GM20431 (cell line): ENCODE data around the gene ADARB2.
"Not testable (repeated sequence)": the region's sequence is repeated elsewhere in the genome, so short reads cannot be mapped to it uniquely, and the experiment has no call there.

Source experiments
- in situ Hi-C: fragments of 300-500 bp; cut with MseI, MboI; formaldehyde crosslinking; loops from one replicate; pipeline ENCODE4 v1.15.0; 2020; ENCODE audit warnings: low sequenced_read_pairs; ENCODE audit not compliant: unreplicated experiment

The ADARB2 gene

DNA sequence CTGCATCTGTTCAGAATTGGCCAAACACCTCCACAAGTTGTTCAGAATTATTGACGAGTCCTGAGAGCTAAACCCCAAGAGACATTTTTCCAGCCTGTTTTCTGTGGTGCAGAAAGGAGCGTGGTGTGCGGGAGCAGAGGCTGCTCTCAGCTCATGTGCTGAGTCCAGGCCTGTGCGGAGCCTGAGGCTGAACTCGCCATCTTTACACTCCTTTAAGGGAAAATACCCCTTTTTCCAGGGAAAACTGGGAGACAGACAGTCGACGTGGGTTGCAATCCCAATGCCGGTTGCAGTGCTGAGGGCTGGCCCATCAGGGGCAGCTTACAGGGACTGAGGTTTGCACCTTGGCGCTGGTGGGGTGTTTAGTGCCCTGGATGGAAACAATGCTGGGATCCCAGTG, 112.2 kb downstream of the ADARB2 start:
- in situ Hi-C loops: no loop called here

DNA sequence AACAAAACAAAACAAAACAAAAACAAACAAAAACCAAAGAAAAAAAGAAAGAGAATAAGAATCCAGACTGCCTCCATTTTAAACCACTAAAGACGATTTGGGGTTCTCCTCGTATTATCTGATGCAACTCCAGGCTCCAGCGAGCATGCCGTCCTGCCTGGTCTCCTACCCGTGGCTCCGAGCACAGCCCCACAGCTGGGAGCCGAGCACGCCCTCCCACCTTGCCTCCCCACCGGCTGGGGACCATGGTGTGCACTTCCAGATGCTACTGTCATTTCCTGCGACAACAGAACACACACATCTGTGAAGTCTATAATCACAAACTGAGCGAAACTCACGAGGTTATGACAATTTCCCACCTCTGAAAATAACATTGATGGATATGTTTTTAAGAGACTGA, 113.1 kb downstream of the ADARB2 start:
- in situ Hi-C loops: no loop called here

DNA sequence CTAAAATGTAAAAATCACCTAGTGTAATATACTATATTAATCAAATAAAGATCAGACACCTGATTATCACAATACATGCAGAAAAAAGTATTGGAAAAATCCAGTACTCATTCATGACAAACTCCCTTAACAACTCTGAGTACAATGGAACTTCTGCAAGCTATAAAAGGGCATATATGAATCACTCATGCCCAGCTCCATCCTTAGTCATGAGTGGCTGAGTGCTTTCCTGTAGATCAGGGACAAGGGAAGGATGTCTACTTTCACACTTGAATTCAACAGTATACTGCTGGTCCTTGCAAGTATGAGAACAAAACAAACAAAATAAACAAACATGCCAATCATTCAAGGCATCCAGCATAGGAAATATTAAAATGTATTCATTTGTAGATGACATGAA, 116.5 kb downstream of the ADARB2 start:
- in situ Hi-C loops: no loop called here

DNA sequence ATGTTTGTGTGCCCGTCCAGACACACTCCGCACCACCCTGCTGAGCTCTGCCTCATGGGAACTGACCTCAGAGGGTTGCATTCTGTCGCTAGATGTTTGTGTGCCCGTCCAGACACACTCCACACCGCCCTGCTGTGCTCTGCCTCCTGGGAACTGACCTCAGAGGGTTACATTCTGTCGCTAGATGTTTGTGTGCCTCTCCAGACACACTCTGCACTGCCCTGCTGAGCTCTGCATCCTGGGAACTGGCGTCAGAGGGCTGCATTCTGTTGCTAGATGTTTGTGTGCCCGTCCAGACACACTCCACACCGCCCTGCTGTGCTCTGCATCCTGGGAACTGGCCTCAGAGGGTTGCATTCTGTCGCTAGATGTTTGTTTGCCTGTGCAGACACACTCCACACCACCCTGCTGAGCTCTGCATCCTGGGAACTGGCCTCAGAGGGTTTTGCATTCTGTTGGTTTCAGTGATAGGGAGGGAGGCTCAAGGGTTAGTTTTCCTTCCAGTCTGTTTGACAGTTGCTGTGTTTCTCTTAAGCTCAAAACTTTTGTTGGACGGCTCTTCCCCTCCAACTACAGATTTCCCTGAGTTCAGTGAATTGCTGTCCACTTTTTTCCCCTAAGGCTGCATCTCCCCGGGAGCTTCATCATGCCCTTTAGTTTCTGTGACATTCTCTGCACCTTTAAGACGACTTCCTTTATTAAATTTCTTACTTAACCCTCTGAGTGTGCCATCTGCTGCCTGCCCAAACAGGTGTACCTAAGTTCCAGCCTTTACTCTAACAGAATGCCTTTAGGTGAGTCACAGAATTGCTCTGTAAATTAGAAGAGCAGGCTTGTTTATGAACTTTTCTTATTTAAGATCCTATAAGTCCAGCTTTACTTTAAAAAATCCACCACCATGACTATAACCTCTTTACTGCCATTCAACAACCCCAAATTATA, 119.7 kb downstream of the ADARB2 start:
- in situ Hi-C loops: not testable (repeated sequence)

DNA sequence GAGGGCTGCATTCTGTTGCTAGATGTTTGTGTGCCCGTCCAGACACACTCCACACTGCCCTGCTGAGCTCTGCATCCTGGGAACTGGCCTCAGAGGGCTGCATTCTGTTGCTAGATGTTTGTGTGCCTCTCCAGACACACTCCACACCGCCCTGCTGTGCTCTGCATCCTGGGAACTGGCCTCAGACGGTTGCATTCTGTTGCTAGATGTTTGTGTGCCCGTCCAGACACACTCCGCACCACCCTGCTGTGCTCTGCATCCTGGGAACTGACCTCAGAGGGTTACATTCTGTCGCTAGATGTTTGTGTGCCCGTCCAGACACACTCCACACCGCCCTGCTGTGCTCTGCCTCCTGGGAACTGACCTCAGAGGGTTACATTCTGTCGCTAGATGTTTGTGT, 120.6 kb downstream of the ADARB2 start:
- in situ Hi-C loops: not testable (repeated sequence)

- in situ Hi-C loops: no loop called here
Measured at GRCh38 chr10:1615186-1615954, 122.0 kb downstream of the ADARB2 start.

- in situ Hi-C loops: no loop called here
Measured at GRCh38 chr10:1613511-1613910, 123.8 kb downstream of the ADARB2 start.

DNA sequence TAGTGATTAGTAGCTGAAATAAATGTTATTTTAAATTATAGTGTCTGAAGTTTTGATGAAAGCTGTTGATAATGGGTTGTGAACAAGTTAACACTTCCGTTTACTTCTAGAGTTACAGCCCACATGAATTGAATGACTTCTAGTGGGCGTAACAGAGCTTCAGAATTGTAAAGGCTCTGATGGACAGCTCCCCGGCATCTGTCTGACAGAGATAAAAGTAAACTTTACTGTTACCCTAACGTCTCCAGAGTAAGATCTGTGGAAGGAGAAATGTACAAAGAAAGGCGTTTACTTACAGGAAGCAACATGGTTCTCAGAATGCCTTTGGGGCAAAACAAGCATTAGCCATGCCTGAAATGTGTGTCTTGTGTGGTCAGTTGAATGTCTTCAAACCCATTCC, 124.4 kb downstream of the ADARB2 start:
- in situ Hi-C loops: no loop called here

DNA sequence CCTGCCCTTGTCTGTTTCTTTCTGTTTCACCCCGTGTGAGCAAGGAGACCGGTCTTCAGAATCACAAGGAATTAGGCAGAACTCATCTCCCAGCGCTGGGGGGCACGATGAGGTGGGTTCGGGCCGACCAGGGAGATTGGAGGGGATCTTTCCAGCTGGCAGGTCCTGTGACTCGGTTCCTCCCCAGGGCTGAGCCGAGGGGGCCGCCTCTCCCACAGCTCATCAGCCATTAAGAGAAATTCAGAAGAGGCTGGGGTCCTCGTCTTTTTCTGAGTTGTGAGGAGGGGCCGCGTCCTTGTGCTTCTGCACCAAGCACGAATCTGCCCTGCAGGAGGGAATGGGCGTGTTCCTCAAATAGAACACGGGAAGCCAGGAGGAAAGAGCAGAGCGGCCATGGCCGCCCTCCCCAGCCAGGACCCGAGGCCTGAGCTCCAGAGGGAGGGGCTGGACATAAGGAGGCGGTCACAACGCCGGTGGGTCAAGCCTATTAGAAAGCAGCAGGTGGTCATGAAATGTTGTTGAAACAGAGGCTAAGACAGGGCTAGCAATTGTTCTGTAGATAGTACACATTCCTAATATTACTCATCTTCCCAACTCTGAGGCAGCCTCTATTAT, 125.3 kb downstream of the ADARB2 start:
- in situ Hi-C loops: no loop called here

DNA sequence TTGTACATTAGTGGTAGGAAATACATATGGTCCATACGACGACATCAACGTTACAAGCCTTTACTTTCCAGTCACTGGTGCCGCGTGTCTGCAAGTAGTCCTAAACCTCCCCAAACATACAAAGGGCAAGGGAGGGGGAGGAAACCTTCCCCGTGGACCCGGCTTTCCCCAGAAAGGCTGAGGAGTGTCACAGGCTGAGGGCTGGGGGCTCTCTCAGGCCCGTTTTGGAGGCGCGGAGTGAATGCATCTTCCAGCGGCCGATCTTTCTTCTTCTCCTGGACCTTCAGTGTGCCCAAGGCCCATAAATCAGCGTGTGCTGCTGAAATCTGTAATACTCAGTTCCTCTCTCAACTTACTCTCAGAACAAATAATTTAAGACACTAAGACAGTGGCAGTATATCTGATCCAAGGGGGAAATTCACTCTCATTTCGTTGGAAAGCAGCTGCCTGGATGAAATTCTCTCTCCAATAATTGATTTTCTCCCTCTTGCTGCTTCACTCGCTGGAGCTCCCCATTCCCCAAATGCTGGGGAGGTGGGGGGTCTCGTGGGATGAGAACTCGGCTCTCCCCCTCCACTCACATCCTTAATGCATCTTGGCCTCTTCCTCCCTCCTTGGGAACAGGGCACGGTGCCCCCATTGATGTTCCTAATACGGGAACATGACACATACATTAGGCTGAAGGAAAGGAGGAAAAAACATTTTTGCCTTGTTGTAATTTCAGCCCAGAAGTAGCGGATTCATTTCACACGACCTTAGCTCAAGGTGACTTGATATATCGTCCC, 126.1 kb downstream of the ADARB2 start:
- in situ Hi-C loops: no loop called here

GRCh38 chr10:1609648-1609970, 127.7 kb downstream of the ADARB2 start:
- in situ Hi-C loops: no loop called here

- in situ Hi-C loops: no loop called here
Measured at GRCh38 chr10:1608851-1609647, 128.3 kb downstream of the ADARB2 start.

- in situ Hi-C loops: no loop called here
Measured at GRCh38 chr10:1608408-1608807, 128.9 kb downstream of the ADARB2 start.

DNA sequence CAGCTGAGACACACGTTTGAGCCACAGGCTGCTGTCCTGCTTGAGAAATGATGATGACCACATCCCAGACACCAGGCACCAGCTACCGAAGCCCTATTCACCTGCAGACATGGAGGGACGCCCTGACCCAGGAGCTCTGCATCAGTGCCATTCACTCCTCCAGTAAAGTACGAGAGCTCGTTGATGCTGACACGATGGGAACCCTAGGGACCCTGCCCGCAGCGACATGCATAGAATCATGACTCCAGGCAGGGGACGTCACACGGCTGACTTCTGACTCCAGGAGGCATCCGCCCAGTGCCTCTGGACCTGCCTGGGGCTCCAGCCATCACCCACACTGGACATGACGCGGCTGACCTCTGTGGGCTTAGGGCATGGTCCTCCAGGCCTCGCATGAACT, 129.9 kb downstream of the ADARB2 start:
- in situ Hi-C loops: no loop called here

DNA sequence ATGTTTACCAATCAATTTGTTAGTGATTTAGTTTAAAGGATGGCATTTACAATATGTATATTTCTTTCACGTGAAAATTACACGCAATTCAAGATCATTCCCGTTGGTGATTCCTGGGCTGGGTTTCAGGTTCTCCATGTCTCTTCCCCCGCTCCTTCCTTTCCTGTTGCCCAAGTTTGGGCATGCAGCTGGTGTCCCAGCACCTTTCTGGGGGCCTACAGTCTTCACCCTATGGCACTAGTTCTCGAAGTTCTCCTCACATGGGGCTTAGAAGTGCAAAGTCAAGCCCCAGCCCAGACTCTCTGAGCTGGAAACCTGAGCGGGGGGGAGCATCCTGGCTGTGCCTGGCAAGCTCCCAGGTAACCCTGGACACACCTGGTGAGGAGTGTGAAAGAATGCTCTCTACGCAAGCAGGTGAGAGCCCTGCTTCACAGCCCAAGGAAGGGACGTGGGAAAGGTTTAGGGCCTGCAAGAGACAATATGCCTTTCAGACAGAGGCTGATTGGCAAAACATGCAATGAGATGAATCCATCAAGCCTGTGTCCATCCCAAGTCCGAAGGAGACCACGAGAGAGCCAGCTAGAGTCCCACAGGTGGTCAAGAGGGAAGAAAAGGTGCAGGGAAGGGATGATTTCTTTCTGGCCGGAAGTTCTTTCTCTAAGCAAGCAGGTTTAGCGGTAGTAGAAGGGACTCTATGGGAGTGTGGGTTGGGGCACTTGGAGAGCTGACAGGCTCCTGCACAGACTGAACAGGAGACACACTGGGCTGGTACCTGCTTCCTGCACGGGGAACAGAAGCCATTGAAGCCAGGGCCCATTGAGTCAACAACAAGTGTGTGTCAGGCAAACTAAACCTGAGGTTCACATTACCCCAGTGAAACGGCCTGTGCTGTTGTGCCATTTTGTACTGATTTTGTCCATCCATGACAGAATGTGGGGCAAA, 131.1 kb downstream of the ADARB2 start:
- in situ Hi-C loops: no loop called here

DNA sequence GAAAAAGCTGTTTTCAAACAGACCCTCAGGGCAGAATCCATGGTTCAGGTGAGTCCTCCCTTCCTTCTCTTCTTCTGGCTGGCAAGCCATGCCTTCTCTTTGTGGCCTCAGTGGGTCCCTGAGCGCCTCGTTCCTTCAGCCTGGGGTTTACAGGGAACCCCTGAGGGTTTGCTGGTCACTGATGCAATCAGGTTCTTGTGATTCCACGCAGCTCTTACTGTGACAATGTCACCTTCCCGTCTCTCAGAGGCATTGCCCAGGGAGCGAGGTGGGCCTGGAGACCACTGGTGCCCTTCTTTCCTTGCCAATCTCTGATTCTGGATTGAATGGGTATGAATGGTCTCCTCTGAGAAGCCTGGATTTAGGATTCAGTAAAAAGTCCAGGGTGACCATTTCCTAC, 132.2 kb downstream of the ADARB2 start:
- in situ Hi-C loops: no loop called here

DNA sequence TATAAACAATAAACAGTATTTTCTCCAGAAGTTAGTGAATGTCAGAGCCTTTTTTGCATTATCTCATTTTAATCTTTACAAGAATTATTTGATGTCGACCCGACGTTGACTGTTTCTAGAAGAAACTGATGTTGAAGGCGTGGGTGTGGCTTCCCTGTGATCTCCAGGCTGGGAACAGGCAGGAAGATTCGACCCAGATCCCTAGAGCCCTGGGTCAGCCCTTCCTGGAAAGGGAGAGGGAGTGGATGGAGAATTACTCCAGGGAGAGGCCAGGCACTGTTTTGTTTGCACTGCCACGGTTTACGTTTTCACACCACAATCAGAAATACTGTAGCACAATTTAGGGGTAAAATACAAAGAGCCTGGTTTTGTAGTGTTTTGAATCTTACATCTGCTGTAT, 133.1 kb downstream of the ADARB2 start:
- in situ Hi-C loops: no loop called here

- in situ Hi-C loops: no loop called here
Measured at GRCh38 chr10:1603181-1603580, 134.1 kb downstream of the ADARB2 start.
